GM20000 (cell line): ENCODE measurements around the gene MRPL1.
"Not testable (repeated sequence)": the region's sequence is repeated elsewhere in the genome, so short reads cannot be mapped to it uniquely, and the experiment has no call there.

Experiments used
- DNase-seq: peaks from one replicate; pipeline ENCODE4 v3.0.0; 2012; ENCODE audit warnings: low spot score
- TF ChIP-seq, protein P1 (sequence below): IDR thresholded peaks from 2 replicates; pipeline ENCODE4 v1.5.1; 2012; ENCODE audit warnings: mild to moderate bottlenecking, control low read depth; ENCODE audit errors: extremely low read depth, missing control alignments

The MRPL1 gene

DNA sequence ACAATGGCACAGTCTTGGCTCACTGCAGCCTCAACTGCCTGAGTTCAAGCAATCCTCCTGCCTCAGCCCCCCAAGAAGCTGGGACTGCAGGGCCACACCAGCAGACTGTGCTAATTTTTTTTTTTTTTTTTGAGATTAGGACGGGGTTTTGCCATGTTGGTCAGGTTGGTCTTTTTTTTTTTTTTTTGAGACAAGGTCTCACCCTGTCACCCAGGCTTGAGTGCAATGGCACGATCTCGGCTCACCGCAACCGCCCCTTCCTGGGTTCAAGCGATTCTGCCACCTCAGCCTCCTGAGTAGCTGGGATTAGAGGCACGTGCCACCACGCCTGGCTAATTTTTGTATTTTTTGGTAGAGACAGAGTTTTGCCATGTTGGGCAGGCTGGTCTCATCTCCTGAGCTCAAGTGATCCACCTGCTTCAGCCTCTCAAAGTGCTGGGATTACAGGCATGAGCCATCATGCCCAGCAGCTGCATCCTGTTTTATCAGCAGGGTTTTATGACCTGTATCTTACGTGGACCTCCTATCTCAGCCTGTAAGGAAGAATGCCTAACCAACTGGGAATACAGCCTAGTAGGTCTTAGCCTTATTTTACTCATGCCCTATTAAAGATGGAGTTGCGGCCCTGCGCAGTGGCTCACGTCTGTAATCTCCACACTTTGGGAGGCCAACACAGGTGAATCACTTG lies 13.2 kb upstream of the MRPL1 start:
- TF ChIP-seq, protein P1, sequence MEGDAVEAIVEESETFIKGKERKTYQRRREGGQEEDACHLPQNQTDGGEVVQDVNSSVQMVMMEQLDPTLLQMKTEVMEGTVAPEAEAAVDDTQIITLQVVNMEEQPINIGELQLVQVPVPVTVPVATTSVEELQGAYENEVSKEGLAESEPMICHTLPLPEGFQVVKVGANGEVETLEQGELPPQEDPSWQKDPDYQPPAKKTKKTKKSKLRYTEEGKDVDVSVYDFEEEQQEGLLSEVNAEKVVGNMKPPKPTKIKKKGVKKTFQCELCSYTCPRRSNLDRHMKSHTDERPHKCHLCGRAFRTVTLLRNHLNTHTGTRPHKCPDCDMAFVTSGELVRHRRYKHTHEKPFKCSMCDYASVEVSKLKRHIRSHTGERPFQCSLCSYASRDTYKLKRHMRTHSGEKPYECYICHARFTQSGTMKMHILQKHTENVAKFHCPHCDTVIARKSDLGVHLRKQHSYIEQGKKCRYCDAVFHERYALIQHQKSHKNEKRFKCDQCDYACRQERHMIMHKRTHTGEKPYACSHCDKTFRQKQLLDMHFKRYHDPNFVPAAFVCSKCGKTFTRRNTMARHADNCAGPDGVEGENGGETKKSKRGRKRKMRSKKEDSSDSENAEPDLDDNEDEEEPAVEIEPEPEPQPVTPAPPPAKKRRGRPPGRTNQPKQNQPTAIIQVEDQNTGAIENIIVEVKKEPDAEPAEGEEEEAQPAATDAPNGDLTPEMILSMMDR = no peak
- no peak for DNase-seq

DNA sequence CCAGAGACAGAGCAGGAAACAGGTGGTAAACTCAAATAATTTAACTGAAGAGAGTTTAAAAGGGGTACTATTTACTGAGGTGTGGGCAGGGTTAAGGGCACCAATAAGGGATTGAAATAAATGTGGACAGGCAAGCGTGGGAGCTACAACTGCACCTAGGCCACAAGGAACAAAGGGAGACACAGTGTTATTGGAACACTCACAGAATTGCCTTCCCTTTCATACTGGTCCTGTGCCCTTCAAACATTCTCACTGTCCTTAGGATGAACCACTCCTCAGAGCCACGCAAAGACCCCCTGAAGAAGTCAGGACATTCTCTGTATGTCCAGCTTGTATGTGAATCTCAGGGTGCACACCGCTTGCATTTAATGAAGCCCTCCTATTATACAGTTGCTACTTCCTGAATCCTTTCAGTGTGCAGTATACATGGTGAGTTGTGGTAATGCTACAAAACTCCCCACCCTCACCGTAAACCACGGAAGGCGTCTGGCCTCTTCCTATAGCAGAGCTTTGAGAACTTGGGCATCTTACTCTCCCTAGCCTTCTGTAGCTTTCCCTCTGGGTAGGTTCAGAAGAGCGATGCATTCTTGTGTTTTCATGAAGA lies 9.6 kb upstream of the MRPL1 start:
- peak; percentile 44 for DNase-seq

DNA sequence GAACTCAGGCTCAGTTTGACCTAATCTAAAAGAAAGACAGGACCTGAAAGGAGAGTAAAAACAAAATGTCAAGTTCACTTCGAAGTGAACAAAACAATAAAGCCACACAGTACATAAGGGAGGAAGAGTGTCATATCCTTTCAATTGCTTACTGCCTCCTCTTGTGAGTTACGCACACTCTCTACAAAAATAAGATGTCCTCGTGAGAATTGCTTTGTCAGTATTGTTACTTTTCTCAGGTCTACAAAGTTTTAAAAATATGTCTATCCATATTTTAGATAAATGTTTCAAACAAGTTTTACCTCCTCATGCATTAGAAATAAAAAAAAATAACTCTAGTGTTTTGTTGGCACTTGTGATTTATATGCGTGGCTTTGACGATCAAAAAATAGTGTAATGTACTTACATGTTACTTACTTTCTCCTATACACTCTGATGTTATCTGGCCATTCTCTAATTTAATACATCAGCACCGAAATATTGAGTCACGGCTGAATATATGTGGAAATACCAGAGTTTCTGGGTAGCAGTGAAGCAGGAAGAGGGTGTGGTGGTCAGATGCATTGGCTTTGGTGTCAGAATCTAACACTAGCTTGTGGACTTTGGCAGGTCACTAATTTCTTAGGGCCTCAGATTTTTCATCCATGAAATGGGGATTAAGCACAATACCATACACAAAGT lies 8.1 kb upstream of the MRPL1 start:
- TF ChIP-seq, protein P1 = no peak
- DNase-seq = no peak

More for the DNA sequence above, 9.6 kb upstream of the MRPL1 start:
- TF ChIP-seq, protein P1 = no peak

DNA sequence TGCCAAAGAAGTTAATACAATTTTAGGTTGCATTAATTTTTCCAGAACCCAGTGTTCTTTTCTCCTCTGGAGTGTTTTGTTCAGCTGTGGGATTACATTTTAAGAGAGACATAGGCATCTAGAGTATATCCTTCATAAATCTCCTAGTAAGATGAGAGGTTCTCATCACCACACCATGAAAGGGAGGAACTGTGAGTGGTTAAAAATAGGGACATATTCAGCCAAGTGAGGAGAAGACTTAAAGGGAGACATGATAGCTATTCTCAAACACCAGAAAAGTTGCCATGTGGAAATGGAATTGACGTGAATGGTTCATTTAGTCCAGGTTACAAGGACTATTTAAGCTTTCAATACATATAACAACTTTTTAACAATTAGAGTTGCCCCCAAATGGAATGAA lies 6.5 kb upstream of the MRPL1 start:
- no peak for DNase-seq
- TF ChIP-seq, protein P1 = no peak

DNA sequence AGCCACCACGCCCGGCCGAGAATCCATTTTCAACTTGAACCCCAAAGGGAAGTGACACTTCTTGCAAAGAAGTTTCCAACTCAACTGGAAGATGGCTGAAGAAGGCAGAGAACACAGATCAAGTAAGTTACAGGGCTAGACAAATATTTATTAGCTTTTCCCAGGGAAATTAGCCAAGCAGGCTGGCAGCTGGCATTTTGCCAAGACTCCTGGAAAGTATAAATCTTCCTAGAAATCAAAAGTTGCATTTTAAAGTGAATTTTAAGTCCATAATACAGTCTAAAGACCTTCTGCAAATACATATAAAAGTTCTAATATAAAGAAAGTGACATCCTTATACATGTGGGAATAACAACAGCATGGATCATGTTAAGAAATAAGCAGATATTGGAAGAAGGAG lies 3.4 kb upstream of the MRPL1 start:
- TF ChIP-seq, protein P1 = no peak
- DNase-seq = no peak

DNA sequence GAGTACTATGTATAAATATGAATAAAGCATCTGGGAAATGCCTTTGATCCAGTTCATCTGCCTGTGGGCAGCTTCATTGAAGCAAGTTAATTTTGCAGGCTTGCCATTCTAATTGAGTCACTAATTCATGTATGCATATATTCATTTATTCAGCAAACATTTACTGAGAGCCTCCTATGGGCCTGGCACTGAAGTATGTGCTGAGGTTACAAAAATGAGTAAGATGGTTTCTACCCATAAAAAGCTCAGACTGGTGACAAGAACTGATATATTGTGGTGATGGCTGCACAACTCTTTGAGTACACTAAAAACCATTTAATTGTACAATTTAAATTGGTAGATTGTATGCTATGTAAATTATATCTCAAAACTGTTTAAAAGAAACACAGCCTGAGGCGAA lies 1.1 kb upstream of the MRPL1 start:
- no peak for DNase-seq
- TF ChIP-seq, protein P1 = no peak

DNA sequence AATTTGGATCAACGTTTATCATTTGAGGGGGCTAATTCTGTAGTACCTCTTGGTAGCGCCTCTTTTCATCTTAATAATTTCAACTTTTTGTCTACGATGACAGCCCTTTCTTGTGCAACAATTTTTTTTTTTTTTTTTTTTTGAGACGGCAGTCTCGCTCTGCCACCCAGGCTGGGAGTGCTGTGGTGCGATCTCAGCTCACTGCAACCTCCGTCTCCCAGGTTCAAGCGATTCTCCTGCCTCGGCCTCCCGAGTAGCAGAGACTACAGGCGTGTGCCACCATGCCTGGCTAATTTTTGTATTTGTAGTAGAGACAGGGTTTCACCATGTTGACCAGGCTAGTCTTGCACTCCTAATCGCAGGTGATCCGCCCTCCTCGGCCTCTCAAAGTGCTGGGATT lies 711 bp downstream of the MRPL1 start:
- DNase-seq = not testable (repeated sequence)
